NOMO-1 treated with DMSO at 0.1 percent for 48 hours (cell line): ENCODE data around the gene FUZ.

Source experiments
- DNase-seq: peaks from one replicate; lab custom pipeline; 2025; ENCODE audit not compliant: unreplicated experiment; lab: John Stamatoyannopoulos, UW

Gene FUZ

DNA sequence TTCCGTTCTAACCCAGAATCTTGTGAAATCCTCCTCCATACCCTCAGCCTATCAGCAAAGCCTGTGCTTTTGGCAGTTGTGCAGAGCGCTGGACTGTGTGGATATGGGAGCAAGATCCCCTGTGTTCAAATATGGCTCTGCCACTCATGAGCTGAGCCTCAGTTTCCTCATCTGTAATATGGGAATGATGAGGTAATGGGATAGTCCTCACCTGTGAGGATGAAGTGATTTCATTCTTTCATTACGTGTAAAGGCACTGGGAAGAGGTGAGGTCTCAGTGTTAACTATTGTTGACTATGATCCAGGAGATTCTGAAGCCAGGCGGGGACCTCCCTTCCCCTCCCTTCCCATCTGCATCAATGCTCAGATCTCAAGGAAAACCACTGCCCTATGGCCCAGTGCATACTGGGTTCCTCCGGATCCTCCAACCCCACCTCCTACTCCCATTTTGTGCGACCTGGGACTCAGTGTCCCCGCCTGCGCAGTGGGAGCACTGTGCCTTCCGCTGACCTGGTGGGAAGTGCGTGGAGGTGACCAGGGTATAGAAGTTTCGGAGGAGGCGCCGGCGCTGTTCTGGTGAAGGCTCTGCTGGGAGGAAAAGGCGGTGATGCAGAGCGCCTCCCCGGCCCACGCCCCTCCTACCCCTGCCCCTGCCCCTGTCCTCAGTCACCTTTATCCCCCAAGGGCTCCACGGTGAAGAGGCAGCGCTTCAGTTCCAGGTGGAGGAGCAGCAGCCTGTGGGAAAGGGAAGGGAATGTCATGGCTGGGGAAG, 5.0 kb downstream of the FUZ start:
- DNase-seq, result no peak

DNA sequence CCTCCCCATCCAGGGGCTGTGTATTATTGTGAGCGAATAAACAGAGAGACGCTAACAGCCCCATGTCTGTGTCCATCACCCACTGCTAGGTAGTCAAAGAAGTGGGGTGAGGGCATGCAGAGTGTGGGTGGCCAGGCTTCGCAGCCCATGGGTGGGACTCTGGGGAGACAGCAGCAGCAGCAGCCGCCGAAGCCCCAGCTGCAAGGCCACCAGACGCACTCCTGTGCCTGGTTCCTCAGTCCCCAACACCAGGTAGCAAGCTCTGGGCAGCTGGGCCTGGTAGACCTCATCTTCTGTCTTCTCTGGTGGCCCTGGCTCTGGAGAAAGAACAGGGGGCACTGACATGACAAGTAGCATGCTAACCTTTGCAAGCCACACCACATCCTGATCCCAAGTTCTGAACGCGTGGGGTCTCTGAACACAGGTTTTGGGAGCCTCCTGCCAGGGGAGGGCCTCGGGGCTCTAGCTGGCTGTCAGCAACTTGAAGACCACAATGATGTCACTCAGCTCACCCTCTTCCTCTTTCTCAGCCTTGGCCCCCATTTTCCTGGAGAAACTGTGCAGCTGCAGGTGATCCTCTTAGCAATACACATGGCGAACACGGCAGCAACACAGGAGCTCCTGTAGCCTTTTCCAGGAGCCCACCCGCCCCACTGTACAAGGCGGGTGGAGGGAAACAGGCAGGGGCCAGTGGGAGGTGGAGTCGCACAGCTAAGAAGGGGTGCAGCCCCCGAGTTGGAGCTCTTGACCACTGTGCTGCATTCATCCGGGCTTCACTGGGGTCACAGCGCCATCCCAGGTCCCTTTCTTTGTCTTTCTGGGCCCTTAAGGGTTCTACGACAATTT, 5.8 kb downstream of the FUZ start:
- peak; percentile 58 for DNase-seq

DNA sequence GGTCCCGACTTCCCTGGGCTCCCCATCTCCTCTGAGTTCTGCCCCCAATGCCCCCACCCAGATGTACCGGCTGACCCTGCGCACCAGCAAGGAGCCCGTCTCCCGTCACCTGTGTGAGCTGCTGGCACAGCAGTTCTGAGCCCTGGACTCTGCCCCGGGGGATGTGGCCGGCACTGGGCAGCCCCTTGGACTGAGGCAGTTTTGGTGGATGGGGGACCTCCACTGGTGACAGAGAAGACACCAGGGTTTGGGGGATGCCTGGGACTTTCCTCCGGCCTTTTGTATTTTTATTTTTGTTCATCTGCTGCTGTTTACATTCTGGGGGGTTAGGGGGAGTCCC, 6.5 kb downstream of the FUZ start:
- no peak for DNase-seq

DNA sequence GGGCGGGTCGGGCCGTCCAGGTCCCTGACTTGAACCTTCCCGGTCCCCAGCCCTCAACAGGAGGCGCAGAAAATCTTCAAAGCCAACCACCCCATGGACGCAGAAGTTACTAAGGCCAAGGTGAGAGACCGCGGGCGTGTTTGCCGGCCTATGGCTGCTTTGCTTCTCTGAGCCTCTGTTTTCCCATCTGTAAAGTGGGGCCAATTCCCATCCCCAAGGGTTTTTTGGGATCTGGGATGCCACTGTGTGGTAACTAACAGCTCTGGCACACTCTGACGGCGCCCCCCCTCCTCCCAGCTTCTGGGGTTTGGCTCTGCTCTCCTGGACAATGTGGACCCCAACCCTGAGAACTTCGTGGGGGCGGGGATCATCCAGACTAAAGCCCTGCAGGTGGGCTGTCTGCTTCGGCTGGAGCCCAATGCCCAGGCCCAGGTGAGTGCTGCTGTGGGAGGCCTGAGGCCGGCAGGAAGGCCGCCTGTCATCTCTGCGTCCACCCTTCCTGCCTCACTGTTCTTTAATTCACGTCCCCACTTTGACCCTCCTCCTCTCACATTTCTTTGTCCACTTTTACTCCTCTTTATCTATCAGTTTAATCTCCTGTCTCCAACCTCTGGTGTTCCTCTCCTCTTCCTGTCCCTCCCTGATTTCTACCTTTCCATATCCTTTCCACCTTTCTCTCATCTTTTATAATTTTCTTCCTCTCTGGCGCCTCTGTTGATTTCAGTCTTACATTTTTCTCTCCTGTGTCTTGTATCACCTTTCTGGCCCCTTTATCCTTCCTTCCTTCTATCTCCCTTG, 7.1 kb downstream of the FUZ start:
- DNase-seq, result no peak

DNA sequence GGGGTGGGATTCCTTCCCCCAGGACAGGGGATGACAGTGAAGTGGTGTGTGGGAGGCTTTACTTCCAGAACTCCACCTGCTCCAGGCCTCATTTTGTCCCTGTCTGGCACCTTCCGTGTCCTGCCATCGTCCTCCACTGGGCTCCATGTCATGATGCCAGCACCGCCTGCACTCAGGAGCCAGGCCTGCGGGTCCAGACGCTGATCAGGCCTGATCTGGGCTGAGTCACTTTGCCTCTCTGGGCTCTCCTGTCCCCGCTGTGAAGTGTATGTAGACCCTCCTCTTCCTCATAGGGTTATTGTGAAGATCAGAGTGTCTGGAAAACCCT, 9.6 kb downstream of the FUZ start:
- DNase-seq, result no peak

DNA sequence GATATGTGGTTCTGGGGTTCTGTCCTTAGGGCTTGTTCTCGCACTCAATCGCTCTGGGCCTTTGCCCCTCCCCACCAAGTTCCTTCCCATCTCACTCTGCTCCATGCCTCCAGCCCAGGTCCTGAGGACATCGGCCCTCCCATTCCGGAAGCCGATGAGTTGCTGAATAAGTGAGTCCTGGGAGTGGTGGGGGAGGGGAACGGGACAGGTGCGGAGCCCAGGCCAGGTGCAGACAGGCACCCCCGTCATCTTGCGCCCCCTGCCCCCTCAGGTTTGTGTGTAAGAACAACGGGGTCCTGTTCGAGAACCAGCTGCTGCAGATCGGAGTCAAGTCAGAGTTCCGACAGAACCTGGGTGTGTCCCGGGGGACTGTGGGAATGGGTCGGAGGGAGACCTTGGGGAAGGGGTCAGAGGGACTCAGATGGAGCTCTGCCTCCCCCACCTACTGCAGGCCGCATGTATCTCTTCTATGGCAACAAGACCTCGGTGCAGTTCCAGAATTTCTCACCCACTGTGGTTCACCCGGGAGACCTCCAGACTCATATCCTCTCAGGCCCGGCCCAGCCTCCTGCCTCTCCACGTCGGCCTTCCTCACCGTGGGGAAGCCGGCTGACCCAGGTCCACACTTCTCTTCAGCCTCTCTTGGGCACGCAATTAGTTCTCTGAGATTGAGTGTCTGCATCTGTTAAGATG, 10.1 kb downstream of the FUZ start:
- no peak for DNase-seq

DNA sequence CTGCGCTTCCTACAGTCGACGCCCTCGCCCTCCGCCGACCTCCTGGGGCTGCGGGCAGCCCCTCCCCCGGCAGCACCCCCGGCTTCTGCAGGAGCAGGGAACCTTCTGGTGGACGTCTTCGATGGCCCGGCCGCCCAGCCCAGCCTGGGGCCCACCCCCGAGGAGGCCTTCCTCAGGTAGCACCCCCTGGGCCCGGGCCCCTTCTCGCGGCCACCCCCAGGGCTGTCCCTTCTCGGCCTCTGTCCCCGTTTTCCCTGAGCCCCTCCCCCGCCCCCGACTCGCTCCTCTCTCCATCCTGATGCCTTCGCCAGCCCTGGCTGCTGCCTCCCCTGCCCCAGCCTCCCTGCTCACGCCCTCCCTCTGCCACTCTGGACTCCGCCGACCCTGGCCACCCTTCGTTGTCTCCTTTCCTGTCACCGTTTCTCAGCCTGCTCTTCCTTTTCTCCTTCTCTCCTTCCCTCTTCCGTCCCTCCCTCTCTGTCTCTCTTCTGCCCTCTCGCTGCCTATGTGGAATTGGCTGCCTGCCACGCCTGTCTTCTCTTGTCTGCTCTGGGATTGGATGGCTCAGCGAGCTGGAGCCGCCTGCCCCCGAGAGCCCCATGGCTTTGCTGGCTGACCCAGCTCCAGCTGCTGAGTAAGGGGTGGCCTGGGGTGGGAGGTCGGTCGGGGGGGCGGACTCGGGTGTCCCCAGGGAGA, 11.0 kb downstream of the FUZ start:
- no peak for DNase-seq

DNA sequence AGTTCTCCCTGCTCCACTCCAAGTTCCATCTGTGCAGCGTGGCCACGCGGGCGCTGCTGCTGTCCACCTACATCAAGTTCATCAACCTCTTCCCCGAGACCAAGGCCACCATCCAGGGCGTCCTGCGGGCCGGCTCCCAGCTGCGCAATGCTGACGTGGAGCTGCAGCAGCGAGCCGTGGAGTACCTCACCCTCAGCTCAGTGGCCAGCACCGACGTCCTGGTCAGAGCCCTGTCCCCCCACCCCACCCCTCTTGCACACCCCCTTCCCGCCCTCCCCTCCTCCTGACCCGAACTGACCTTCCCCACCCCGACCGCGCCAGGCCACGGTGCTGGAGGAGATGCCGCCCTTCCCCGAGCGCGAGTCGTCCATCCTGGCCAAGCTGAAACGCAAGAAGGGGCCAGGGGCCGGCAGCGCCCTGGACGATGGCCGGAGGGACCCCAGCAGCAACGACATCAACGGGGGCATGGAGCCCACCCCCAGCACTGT, 11.6 kb downstream of the FUZ start:
- no peak for DNase-seq

DNA sequence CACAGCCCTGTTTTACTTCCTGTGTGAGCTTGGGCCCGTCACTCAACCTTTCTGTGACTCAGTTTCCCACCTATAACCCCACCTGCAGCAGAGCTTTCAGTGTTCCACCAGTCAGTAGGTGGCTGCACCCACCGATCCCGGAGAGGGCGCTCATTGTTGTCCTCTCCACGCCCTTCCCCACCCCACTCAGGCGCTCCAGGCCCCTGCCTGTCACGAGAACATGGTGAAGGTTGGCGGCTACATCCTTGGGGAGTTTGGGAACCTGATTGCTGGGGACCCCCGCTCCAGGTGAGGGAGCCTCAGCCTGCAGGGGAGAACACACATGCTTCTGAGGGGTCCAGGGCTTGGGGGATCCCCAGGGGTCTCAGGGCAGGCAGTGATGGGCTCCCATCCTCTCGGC, 12.3 kb downstream of the FUZ start:
- DNase-seq, result no peak

DNA sequence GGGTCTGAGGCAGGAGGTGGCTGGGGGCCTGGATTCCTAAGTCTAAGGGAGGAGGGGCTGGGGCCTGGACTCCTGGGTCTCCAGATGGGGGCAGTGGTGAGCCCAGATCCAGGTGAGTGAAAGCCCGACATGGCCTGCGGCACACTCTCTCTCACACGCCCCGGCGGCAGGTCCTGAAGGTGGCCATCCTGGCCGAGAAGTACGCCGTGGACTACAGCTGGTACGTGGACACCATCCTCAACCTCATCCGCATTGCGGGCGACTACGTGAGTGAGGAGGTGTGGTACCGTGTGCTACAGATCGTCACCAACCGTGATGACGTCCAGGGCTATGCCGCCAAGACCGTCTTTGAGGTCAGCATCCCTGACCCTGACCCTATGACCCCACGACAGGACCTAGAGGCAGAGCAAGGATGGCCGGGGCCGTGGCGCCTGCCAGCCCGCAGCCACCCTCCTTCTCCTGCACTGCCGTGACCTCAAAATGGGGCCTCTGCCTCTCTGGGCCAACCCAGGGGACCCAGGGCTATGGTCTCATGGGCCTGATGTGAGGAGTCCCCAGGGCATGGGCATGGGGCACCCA, 13.2 kb downstream of the FUZ start:
- no peak for DNase-seq

DNA sequence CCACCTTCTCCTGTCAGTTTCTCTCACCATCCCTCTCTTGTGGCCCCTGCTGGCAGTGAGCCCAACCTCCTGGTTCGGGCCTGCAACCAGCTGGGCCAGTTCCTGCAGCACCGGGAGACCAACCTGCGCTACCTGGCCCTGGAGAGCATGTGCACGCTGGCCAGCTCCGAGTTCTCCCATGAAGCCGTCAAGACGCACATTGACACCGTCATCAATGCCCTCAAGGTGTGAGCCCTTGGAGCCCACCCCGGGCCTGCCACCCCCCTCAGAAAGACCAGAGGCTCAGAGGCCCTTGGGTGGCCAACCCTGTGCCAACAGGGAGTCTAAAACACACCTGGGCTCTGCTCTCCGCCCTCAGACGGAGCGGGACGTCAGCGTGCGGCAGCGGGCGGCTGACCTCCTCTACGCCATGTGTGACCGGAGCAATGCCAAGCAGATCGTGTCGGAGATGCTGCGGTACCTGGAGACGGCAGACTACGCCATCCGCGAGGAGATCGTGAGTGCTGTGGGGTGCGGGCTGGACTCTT, 13.8 kb downstream of the FUZ start:
- DNase-seq, result no peak

DNA sequence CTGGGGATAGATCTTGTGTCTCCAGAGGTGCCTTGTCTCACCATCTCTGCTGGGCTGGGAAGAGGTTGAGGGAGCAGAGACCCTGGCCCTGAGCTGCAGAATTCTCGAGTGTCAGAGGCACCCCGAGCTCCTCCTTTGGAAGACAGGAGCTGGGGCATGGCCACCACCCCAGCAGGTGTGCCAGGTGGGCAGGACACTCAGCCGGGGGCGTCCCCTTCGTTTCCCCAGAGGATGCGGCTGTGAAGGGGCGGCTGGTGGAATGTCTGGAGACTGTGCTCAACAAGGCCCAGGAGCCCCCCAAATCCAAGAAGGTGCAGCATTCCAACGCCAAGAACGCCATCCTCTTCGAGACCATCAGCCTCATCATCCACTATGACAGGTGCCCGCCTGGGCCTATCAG, 14.5 kb downstream of the FUZ start:
- no peak for DNase-seq

DNA sequence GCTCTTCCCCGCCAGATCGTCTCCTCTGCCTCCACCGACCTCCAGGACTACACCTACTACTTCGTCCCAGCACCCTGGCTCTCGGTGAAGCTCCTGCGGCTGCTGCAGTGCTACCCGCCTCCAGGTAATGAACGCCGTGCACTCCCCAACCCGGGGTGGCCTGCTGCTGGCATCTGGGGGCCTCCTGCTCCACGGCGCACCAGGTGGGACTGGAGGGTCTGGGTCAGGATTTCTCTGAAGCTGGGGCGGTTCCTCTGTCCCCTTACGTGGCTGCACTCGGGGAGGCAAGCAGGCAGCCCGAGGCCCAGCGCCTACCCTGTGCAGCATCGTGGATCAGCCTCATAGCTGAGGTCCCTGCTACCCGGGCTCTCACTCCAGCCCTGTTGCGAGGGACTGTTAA, 17.5 kb downstream of the FUZ start:
- DNase-seq, result no peak

DNA sequence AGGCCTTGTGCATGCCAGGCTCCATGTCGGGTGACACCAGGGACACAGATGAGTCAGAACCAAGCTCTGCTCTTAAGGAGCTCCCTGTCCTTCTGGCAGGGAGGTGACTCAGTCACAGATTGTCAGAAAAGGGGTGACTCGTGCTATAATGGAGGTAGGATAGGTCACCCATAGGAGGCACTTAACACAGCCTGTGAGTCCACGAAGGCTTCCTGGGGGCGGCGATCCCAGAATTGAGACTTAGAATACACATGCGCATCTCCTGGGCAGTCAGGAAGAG, 19.6 kb downstream of the FUZ start:
- DNase-seq, result no peak

DNA sequence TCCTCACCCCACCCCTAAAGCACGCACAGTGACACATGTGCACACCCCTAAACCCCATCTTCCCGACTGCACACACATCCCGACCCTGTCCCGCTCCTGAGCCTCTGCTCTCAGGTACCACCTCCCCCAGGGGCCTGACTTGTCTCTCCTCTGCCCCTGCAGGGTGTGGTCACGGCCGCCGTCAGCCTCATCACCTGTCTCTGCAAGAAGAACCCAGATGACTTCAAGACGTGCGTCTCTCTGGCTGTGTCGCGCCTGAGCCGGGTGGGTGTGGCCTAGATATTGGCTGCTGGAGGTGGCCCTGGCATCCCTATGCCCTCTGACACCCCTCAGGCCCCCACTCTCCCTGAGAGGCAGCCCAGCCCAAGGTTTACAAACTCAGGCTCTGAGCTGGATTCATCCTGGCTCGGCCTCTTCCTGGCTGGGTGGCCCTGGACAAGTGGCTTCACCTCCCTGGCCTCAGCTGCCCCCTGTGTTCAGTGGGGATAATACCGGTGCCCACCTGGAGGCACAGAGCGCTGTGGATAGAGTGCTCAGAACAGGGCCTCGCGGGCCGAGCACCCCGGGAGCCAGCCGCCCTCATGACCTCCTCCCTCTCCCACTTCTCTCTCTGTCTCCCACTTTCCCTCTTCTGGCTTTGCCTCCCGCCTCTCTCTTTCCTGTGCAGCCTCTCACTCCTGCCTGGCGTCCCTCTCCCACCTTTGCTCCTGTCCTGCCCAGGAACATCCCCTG, 20.1 kb downstream of the FUZ start:
- no peak for DNase-seq

DNA sequence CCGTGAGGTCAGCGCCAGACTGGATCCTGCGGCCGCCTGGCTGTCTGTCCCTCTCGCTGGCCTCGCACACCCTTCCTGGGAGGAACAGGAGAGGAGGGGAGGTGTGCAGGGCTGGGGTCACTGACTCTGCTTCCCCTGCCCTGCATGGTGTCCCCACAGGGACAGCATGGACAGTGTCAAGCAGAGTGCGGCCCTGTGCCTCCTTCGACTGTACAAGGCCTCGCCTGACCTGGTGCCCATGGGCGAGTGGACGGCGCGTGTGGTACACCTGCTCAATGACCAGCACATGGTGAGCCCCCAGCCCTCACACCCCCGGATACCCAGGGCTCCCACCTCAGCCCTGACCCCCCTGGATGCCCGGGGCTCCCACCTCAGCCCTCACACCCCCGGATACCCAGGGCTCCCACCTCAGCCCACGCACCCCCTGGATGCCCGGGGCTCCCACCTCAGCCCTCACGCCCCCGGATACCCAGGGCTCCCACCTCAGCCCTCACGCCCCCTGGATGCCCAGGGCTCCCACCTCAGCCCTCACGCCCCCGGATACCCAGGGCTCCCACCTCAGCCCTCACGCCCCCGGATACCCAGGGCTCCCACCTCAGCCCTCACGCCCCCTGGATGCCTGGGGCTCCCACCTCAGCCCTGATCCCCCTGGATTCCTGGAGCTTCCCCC, 21.2 kb downstream of the FUZ start:
- DNase-seq, result no peak

DNA sequence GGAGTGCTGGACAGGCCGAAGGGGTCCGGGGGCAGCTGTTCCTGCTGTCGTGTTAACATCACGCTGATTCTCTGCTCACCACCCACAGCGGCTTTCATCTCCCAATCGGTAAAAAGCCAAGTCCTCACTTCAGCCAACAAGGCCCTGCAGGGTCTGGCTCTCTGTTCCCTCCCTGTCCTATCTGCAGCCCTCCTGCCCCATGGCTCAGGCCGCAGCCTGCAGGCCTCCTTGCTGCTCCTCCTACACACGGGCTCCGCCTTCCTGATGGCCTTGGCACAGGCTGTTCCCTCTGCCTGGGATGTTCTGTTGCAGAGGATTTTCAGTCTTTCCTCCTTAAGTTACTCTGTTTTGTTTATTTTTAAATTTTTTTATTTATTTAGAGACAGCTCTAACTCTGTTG, 22.2 kb downstream of the FUZ start:
- no peak for DNase-seq

DNA sequence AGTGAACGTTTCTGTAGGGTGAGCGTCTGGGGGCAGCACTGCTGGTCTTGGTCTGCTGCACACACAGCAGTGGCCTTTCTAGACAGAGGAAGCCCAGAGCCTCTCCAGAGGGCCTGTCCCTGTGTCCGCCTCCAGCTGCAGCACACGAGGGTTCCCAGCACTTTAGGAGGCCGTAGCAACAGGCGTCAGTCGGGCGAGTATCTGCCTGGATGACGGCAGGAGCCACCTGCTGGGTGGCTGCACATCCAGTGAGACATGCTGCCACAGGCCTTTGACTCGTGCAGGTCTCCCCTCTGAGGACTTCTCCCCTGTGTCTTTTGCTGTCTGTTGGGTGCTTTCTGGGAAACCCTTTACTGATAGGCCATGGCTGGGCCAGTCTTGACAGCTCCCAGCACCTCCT, 24.2 kb downstream of the FUZ start:
- DNase-seq, result no peak

DNA sequence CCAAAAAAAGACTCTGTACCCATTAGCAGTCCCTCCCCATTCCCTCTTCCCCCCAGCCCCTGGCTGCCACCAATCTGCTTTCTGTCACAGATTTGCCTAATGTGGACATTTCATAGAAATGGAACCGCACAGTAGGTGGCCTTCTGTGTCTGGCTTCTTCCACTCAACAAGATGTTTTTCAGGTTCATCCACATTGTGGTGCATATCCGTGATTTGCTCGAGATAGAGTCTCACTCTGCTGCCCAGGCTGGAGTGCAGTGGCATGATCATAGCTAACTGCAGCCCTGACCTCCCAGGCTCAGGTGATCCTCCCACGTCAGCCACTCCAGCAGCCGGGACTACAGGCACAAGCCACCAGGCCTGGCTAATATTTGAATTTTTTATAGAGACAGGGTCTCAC, 25.3 kb downstream of the FUZ start:
- no peak for DNase-seq
